ENCODE results near the gene SAMD10.

DNA sequence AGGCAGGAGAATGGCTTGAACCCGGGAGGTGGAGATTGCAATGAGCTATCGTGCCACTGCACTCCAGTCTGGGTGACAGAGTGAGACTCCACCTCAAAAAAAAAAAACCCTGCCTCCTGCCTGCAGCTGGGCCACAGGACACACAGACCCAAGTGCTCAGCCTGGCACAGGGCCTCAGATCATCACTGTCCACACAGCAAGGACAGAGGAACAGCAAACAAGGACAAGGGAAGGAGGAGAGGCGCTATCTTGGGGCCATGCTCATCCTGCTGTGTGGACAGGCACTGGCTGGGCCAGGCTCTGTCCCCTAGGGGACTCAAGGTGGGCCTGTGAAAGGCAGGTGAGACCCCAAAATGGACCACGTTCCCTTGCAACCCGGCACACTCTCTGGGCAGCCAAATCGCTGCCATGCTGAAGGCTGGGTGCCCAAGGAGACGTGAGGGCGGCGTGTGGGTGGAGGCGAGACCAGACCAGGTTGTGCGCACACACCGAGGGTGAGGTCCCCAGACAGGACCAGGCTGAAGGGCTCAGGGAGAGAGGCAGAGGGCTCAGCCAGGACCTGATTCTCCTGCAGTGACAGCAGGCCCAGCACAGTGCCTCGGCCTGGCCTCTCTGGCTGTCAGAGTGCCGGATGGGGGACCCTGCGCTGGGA lies 32.3 kb downstream of the SAMD10 start:
- TF ChIP-seq POLR2AphosphoS5 (IDR thresholded peaks at IDR 0.05; ENCODE audit: low read depth, low read length) (no peak), POLR2A (IDR thresholded peaks at IDR 0.05; ENCODE audit: low read depth, low read length) (no peak), TAF1 (IDR thresholded peaks at IDR 0.05; ENCODE audit: borderline replicate concordance, low read depth, low read length) (no peak)
